Activated CD4-positive, alpha-beta T cell treated with anti-CD3 and anti-CD28 coated beads, Interleukin-2, amount 10 ng/mL, durations not matched to agents 24 days and 14 days (primary cell): ENCODE results near the gene BPI. TPM values are rescaled to one million over a fixed set of nuclear protein-coding genes. Genes with fewer than 3 reads are reported as not detected.
"Not testable (repeated sequence)": the region's sequence is repeated elsewhere in the genome, so short reads cannot be mapped to it uniquely, and the experiment has no call there.

Source experiments
- DNase-seq: peaks from one replicate; pipeline ENCODE4 v3.0.0; 2022
- H3K27ac Mint-ChIP-seq: one replicate; pipeline ENCODE4 v1.8.0; 2022; ENCODE audit warnings: mild to moderate bottlenecking, mixed read lengths
- H3K27me3 Mint-ChIP-seq: one replicate; pipeline ENCODE4 v1.8.0; 2022; ENCODE audit warnings: mixed read lengths
- H3K36me3 Mint-ChIP-seq: one replicate; pipeline ENCODE4 v1.8.0; 2022; ENCODE audit warnings: low read depth, mild to moderate bottlenecking, mixed read lengths
- H3K4me1 Mint-ChIP-seq: one replicate; pipeline ENCODE4 v1.8.0; 2021; ENCODE audit warnings: mixed read lengths
- H3K4me3 Mint-ChIP-seq: one replicate; pipeline ENCODE4 v1.8.0; 2022; ENCODE audit warnings: mild to moderate bottlenecking, moderate library complexity, mixed read lengths
- H3K9me3 Mint-ChIP-seq: one replicate; pipeline ENCODE4 v1.8.0; 2021; ENCODE audit warnings: mixed read lengths
- intact Hi-C: fragments of 100-400 bp; cut with micrococcal nuclease; formaldehyde crosslinking; loops from one replicate; pipeline ENCODE4 v1.15.1; 2023
- total RNA-seq: library from RNA; stranded (reverse); gene quantifications from 2 replicates; pipeline ENCODE4 v1.2.3, GENCODE V29; 2022

BPI gene
- total RNA-seq, 1 donor from 2014 or later: not detected

GRCh38 chr20:38269715-38270114 lies 34.2 kb upstream of the BPI start:
- no peak for DNase-seq
- no peaks in the 10 kb centered on the region for H3K4me1 Mint-ChIP-seq
- H3K36me3 Mint-ChIP-seq: no peaks in the 10 kb centered on the region
- H3K27me3 Mint-ChIP-seq: peaks cover 21% of the 10 kb centered on the region
- no peak overlapping the region for H3K27ac Mint-ChIP-seq
- intact Hi-C loops: no loop called here
- H3K4me3 Mint-ChIP-seq: no peak overlapping the region
- no peaks in the 10 kb centered on the region for H3K9me3 Mint-ChIP-seq

DNA sequence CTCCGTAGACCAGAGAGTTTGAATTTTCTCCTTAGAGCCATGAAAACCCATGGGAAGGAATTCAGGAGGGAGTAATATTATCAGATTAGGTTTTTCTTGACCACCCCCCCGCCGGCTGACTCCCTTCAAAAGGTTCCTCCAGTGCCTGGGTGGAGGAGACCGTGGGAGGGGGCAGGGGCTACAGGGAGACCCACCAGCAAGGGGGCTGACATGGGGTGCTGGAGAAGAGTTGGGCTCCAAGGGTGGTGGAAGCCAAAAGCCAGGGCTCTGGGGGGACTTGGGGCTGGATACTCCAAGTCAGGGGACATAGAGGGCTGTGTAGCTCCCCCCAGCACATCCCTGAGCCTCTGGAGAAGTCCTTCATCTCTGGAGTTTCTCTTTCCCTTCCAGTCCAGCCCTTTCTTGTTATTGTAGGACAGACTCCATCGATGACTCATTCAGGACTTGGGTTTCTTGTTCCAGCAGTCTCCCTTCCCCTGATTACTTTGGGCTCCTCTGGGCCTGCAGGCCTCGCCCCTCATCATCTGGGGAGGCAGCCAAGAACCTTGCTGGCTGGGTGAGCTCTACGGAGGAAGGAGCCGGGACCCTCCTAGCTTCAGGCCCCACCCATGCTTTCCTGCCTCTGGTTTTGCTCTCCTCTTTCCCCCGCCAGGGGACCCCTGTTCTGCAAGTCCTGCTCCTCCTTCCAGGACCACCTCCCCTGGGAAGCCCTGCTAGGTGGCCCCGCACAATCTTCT lies 32.9 kb upstream of the BPI start:
- H3K9me3 Mint-ChIP-seq: no peaks in the 10 kb centered on the region
- no peak overlapping the region for H3K27ac Mint-ChIP-seq
- peaks cover 13% of the 10 kb centered on the region for H3K27me3 Mint-ChIP-seq
- no peak overlapping the region for H3K4me3 Mint-ChIP-seq
- no peaks in the 10 kb centered on the region for H3K4me1 Mint-ChIP-seq
- H3K36me3 Mint-ChIP-seq: no peaks in the 10 kb centered on the region
- no peak for DNase-seq
- intact Hi-C loops: no loop called here

GRCh38 chr20:38271608-38272120 lies 32.3 kb upstream of the BPI start:
- Mint-ChIP-seq H3K36me3 (no peaks in the 10 kb centered on the region), H3K27ac (no peak overlapping the region), H3K4me1 (no peaks in the 10 kb centered on the region), H3K4me3 (no peak overlapping the region), H3K27me3 (peaks cover 12% of the 10 kb centered on the region), H3K9me3 (no peaks in the 10 kb centered on the region)
- DNase-seq: no peak
- intact Hi-C loops: no loop called here

DNA sequence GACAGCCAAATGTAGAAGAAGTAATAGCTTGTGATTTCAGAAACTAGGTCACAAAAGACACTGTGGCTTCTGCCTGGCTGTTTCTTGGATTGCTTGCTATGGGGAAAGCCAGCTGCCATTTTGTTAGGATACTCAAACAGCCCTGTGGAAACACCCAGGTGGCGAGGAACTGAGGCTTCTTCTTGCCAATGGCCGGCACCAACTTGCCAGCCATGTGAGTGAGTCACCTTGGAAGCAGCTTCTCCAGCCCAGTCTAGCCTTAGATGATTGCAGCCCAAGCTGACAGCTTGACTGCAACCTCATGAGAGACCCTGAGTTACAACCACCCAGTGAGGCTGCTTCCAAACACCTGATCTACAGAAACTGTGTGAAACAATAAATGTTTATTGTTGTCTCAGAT lies 31.6 kb upstream of the BPI start:
- no peak for DNase-seq
- no peaks in the 10 kb centered on the region for H3K36me3 Mint-ChIP-seq
- peaks cover 11% of the 10 kb centered on the region for H3K27me3 Mint-ChIP-seq
- no peak overlapping the region for H3K27ac Mint-ChIP-seq
- H3K9me3 Mint-ChIP-seq: no peaks in the 10 kb centered on the region
- H3K4me1 Mint-ChIP-seq: no peaks in the 10 kb centered on the region
- H3K4me3 Mint-ChIP-seq: no peak overlapping the region
- intact Hi-C loops: no loop called here

DNA sequence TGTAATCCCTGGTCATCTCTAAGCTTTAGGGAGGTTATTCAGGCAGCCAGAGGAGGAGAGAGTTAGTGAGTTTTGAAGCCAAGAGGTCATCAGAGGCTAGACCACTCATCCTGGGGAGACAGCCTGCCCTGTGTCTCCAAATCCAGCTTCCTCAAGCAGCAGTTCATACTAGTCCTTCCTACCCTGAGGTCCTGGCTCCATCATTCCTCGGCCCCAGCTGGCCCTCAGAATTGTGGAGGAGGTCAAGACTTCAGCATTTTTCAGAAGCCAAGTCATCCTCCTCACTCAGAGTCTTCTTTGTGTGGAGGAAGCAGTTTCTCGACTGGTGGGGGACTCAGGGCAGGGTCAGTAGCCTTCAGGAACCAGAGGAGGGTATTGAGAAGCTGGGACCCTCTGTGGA lies 31.0 kb upstream of the BPI start:
- Mint-ChIP-seq H3K27me3 (peaks cover 11% of the 10 kb centered on the region), H3K4me3 (no peak overlapping the region), H3K36me3 (no peaks in the 10 kb centered on the region), H3K27ac (no peak overlapping the region), H3K4me1 (no peaks in the 10 kb centered on the region), H3K9me3 (no peaks in the 10 kb centered on the region)
- intact Hi-C loops: no loop called here
- no peak for DNase-seq

DNA sequence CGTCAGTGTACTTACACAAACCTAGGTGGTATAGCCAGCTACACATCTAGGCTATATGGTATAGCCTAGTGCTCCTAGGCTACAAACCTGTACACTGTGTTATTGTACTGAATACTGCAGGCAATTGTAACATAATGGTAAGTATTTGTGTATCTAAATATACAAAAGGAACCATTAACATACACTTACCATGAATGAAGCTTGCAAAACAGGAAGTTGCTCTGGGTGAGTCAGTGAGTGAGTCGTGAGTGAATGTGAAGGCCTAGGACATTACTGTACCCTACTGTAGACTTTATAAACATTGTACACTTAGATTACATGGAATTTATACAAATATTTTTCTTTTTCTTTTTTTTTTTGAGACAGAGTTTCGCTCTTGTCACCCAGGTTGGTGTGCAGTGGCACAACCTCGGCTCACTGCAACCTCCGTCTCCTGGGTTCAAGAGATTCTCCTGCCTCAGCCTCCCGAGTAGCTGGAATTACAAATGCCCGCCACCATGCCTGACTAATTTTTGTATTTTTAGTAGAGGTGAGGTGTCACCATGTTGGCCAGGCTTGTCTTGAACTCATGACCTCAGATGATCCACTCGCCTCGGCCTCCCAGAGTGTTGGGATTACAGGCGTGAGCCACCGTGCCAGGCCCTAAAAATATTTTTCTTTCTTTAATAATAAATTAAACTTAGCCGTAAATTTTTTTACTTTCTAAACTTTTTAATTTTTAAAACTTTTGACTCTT lies 28.0 kb upstream of the BPI start:
- H3K4me3 Mint-ChIP-seq: no peak overlapping the region
- no peaks in the 10 kb centered on the region for H3K9me3 Mint-ChIP-seq
- H3K27ac Mint-ChIP-seq: no peak overlapping the region
- no peak for DNase-seq
- H3K36me3 Mint-ChIP-seq: no peaks in the 10 kb centered on the region
- peaks cover 11% of the 10 kb centered on the region for H3K27me3 Mint-ChIP-seq
- H3K4me1 Mint-ChIP-seq: no peaks in the 10 kb centered on the region
- intact Hi-C loops: no loop called here

DNA sequence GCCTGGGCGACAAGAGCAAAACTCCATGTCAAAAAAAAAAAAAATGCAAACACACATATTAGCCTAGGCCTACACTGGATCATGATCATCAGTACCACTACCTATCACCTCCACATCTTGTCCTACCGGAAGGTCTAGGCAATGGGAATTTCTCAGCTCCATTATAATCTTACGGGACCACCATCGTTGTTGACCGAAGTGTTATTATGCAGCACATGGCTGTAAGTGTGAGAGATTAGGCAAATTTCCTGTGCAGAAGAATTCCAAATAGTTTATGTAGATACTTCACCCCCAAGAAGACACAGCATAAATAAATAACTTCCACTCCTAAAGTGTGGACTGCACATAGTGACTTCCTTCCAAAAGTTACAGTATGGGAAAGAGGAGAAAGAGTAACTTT lies 26.7 kb upstream of the BPI start:
- DNase-seq: no peak
- peaks cover 8% of the 10 kb centered on the region for H3K27me3 Mint-ChIP-seq
- no peaks in the 10 kb centered on the region for H3K9me3 Mint-ChIP-seq
- H3K27ac Mint-ChIP-seq: no peak overlapping the region
- H3K4me1 Mint-ChIP-seq: no peaks in the 10 kb centered on the region
- intact Hi-C loops: no loop called here
- no peak overlapping the region for H3K4me3 Mint-ChIP-seq
- no peaks in the 10 kb centered on the region for H3K36me3 Mint-ChIP-seq

- DNase-seq: no peak
- Mint-ChIP-seq H3K4me1 (no peaks in the 10 kb centered on the region), H3K36me3 (no peaks in the 10 kb centered on the region), H3K27ac (no peak overlapping the region), H3K4me3 (no peak overlapping the region), H3K27me3 (peaks cover 6% of the 10 kb centered on the region), H3K9me3 (no peaks in the 10 kb centered on the region)
- intact Hi-C loops: no loop called here
Measured at GRCh38 chr20:38277691-38278090, 26.3 kb upstream of the BPI start.

GRCh38 chr20:38278131-38278530 lies 25.8 kb upstream of the BPI start:
- no peak for DNase-seq
- Mint-ChIP-seq H3K4me1 (no peaks in the 10 kb centered on the region), H3K4me3 (no peak overlapping the region), H3K27me3 (peaks cover 6% of the 10 kb centered on the region), H3K27ac (no peak overlapping the region), H3K9me3 (no peaks in the 10 kb centered on the region), H3K36me3 (no peaks in the 10 kb centered on the region)
- intact Hi-C loops: no loop called here

DNA sequence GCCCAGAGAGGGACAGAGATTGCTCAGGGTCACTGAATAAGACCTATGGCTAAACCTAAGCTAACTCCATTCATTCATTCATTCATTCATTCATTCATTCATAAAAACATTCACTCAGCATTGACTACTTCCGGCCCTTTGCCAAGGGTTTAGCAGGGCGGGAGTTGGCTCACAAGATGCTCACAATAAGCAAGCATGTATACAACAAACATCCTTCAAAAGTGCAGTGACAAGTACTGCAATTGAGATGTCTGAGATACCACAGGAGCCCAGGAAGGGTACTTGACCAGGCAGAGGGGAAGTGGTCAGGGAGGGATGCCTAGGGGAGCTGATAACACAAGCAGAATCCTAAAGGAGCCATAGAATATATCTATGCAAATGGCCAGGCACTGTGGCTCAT lies 25.2 kb upstream of the BPI start:
- Mint-ChIP-seq H3K4me3 (no peak overlapping the region), H3K4me1 (no peaks in the 10 kb centered on the region), H3K36me3 (no peaks in the 10 kb centered on the region), H3K27me3 (peaks cover 6% of the 10 kb centered on the region), H3K27ac (no peak overlapping the region), H3K9me3 (no peaks in the 10 kb centered on the region)
- no peak for DNase-seq
- intact Hi-C loops: no loop called here

GRCh38 chr20:38281176-38281915 lies 22.6 kb upstream of the BPI start:
- H3K27ac Mint-ChIP-seq, H3K9me3 Mint-ChIP-seq: not testable (repeated sequence)

DNA sequence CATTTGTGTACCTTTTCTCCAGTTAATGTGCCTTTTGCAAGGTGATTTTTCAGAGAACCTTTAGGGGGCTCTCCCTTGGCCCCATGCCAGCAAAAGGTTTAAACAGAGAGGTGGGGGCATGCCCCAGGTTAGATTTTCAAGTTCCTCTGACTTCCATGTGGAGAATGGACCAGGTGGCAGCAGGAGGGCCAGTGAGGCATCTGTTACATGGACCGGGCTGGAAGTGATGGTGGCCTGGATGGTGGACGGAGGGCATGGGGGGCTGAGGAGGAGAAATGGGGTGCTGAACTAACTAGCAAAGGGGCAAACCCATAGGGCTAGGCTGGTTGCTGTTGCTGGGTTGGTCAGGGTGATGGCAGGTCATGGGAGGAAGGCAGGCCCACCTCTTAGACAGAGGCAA lies 20.7 kb upstream of the BPI start:
- H3K36me3 Mint-ChIP-seq: no peaks in the 10 kb centered on the region
- intact Hi-C loops: no loop called here
- no peaks in the 10 kb centered on the region for H3K4me1 Mint-ChIP-seq
- no peaks in the 10 kb centered on the region for H3K9me3 Mint-ChIP-seq
- H3K27me3 Mint-ChIP-seq: peaks cover 9% of the 10 kb centered on the region
- DNase-seq: no peak
- H3K27ac Mint-ChIP-seq: no peak overlapping the region
- H3K4me3 Mint-ChIP-seq: no peak overlapping the region

More at GRCh38 chr20:38281176-38281915, 22.6 kb upstream of the BPI start:
- H3K4me1 Mint-ChIP-seq, intact Hi-C loops, H3K27me3 Mint-ChIP-seq, DNase-seq, H3K4me3 Mint-ChIP-seq, H3K36me3 Mint-ChIP-seq: not testable (repeated sequence)

DNA sequence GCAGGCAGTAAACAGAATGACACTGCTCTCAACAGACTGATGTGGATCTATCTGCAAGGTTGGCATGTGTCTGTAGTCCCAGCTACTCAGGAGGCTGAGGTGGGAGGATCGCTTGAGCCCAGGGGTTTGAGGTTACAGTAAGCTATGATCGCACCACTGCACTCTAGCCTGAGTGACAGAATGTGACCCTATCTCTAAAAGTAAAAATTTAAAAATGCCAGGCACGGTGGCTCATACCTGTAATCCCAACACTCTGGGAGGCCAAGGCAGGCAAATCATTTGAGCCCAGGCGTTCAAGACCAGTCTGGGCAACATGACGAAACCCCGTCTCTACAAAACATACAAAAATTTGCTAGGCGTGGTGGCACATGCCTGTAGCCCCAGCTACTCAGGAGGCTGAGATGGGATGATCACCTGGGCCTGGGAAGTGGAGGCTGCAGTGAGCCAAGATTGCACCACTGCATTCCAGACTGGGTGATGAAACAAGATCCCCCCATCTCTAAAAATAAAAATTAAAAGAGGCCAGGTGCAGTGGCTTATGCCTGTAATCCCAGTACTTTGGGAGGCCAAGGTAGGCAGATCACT lies 19.8 kb upstream of the BPI start:
- H3K9me3 Mint-ChIP-seq, H3K4me3 Mint-ChIP-seq, H3K27ac Mint-ChIP-seq, DNase-seq, intact Hi-C loops, H3K4me1 Mint-ChIP-seq, H3K36me3 Mint-ChIP-seq: not testable (repeated sequence)
- H3K27me3 Mint-ChIP-seq: peaks cover 11% of the 10 kb centered on the region
